GM10248 (cell line): ENCODE data around the gene PLA2G4B.

Source experiments
- CTCF ChIA-PET: fragments of 300-600 bp; sonication (Branson Sonifier 250); formaldehyde crosslinking; extraction: SDS; loops from one replicate; lab custom pipeline; 2021; ENCODE audit warnings: antibody characterized with exemption; lab: Yijun Ruan, JAX
- POLR2A ChIA-PET: fragments of 350-650 bp; sonication (Branson Sonifier 250); formaldehyde crosslinking; extraction: SDS; loops from one replicate; lab custom pipeline; 2020; ENCODE audit warnings: antibody characterized with exemption; lab: Yijun Ruan, JAX
- DNase-seq: peaks from one replicate; pipeline ENCODE4 v3.0.0; 2012; ENCODE audit errors: extremely low spot score
- TF ChIP-seq, protein P1 (sequence below): IDR thresholded peaks from 2 replicates; pipeline ENCODE4 v1.5.1; 2012; ENCODE audit warnings: mild to moderate bottlenecking, low read depth; ENCODE audit errors: extremely low read depth, missing control alignments, control extremely low read depth

Gene PLA2G4B

DNA sequence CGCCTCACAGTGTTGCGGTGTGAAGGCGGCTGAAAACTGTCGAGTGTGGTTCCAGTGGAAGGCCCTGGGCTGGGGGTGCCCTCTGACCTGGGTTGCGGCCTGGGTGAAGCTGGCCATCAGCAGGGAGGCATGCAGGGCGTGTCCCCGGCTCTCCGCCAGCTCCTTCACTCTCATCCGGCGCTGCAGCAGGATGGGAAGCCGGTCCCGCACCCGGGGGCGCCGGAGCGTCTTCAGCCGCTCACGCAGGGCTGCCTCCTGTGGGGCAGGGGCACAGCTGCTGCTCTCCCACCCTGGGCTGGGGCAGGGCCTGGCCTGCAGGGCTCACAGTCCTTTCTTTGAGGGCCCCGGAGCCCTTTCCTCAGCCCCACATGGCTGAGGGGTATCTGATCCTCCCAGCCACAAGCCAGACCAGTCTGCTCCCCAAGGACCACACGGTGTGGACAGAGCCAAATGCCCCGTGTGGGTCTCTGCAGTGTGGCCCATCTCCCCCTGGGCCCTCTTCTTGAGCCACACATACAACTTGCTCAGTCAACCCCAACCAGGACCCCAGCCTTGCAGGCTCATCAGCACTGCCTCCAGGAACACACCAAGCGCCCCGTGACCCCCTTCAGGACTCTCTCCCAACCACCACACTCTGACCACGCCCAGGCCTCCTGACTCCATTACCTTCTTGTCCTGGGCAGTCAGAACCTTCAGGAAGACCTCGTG, 28.4 kb downstream of the PLA2G4B start:
- TF ChIP-seq, protein P1, sequence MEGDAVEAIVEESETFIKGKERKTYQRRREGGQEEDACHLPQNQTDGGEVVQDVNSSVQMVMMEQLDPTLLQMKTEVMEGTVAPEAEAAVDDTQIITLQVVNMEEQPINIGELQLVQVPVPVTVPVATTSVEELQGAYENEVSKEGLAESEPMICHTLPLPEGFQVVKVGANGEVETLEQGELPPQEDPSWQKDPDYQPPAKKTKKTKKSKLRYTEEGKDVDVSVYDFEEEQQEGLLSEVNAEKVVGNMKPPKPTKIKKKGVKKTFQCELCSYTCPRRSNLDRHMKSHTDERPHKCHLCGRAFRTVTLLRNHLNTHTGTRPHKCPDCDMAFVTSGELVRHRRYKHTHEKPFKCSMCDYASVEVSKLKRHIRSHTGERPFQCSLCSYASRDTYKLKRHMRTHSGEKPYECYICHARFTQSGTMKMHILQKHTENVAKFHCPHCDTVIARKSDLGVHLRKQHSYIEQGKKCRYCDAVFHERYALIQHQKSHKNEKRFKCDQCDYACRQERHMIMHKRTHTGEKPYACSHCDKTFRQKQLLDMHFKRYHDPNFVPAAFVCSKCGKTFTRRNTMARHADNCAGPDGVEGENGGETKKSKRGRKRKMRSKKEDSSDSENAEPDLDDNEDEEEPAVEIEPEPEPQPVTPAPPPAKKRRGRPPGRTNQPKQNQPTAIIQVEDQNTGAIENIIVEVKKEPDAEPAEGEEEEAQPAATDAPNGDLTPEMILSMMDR, result no peak
- ChIA-PET CTCF (no interaction called here), POLR2A (no interaction called here)
- no peak for DNase-seq

DNA sequence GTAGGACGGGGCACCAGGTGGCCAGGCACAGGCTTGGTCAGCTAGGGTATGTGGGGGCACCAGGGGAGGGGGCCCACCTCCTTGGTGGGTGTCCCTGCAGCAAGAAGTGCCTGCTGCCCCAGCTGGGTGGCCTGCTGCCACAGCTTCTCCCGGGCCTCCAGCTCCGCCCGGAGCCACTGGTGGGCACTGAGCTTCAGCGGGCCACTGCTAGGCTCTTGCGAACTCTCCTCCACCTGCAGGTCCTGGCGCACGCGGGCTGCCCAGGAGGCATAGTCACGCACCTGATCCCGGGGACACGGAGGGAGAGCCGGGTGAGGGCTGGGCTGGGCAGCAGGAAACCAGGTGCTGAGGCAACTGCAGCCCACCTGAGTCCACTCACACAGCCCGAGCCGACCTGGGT, 29.7 kb downstream of the PLA2G4B start:
- TF ChIP-seq, protein P1, result no peak
- POLR2A ChIA-PET, result no interaction called here

DNA sequence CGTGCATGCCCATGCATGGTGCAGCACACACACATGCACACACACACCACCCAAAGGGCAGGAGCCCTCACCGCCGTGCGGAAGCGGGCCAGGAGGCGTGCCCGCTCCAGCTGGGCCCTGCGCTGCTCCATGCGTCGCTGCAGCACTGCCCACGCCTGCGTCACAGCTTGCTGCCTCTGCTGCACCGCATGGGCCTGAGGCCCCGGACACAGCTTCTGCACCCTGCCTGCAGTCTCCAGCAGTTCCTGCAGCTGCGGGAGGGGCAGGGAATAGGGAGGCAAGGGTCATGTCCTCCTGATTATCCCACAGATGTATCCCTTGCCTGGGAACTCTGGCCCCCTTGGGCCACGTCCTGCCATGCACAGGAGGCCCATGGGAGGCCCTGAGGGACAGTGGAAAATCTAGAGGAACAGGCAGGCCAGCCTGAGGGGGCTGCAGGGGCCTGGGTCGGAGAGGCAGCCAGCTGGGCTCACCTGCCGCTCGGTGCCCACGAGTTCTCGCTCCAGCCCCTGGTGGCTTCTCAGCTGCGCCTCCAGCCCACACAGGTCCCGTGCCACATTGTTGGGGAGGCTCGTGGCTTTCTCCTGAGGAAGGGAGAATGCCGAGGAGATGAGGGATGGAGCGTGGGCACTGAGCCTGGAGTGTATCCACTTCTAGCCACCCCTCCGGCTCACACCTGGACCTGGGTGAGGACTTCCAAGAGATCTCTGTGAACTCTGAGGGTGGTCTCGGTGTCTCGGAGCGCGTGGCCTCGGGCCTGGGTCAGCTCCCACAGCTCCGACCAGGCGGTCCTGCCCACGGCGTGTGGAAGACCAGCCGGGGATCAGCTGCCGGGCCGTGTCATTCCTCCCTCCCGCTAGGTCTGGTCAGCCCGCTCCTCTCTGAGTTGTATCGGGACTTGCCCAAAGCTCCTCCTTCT, 31.4 kb downstream of the PLA2G4B start:
- TF ChIP-seq, protein P1, result no peak
- no peak for DNase-seq
- POLR2A ChIA-PET, result no interaction called here
- CTCF ChIA-PET, result interaction anchor here (0.7 to 1.3 kb wide), 5 partner anchors 23 to 284 kb away, joined by 3 read pairs; no protein-coding TSS in a partner anchor

More for the DNA sequence above, 29.7 kb downstream of the PLA2G4B start:
- CTCF ChIA-PET, result no interaction called here
- no peak for DNase-seq

DNA sequence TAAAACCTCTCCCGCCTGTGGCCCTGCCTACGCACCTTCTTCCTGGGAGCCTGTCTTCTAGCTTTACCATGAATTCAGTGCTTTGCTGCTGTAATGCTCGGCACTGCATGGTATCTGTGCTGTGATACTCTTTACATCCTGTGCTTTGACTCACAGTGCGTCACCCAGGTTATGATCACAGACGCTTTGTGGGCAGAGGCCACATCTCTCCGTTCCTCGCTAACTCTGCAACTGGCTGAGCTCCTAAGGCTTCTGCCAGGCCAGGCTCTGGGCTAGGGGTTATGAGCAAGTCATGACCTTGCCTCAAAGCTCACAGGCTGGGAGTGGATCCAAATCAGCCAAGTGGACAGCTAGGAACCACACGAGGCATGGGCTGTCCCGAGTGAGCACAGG, 32.0 kb downstream of the PLA2G4B start:
- no peak for DNase-seq
- TF ChIP-seq, protein P1, result no peak
- ChIA-PET POLR2A (no interaction called here), CTCF (interaction anchor here (0.7 to 1.3 kb wide), 3 partner anchors 34 to 285 kb away, joined by 3 read pairs; no protein-coding TSS in a partner anchor)

DNA sequence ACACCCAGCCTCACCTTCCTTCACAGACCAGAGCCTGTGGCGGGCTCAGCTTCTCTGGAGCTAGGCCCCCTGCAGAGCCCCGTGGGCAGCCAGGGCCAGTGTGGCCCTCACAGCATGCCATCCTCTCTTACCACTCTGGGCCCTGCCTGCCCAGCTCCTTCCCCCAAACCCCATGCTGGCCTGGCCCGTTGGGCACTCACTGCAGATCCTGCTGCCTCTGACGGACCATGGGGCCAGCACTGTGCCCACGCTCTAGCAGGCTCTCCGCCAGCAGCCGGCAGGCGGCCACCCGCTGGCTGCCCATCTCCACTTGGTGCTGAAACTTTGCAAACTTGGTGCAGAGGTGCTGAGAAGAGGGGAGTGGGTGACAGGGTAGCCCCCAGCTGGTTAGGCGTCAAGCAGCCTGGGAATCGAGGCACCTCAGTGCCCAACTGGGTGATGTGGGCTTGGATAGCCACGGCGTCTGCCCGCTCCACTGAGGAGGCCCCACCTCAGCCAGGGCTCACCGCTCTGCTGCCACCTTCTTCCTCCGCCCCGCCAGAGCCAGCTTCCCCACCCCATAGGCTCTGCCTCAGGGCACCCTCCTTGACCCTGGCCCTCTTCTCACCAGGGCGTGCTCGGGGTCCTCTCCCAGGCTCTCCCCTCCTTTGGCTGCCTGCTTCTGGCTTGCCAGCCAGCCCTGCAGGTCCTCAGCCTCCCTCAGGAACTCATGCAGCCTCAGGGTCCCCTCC, 32.7 kb downstream of the PLA2G4B start:
- TF ChIP-seq, protein P1, result no peak
- CTCF ChIA-PET, result interaction anchor here (1.3 kb wide), 1 partner anchor 61 kb away, joined by 3 read pairs; no protein-coding TSS in a partner anchor

More for the DNA sequence above, 32.7 kb downstream of the PLA2G4B start:
- DNase-seq, result no peak
- POLR2A ChIA-PET, result no interaction called here
